GM19025 (cell line): ENCODE measurements around the gene TSPAN10.
"Not testable (repeated sequence)": the region's sequence is repeated elsewhere in the genome, so short reads cannot be mapped to it uniquely, and the experiment has no call there.

Source experiments
- ATAC-seq: cut with Tn5 transposase; IDR thresholded peaks from one replicate; pipeline ENCODE4 v1.9.1; 2021; ENCODE audit warnings: mild to moderate bottlenecking, low read depth, moderate library complexity; ENCODE audit not compliant: unreplicated experiment

The TSPAN10 gene

DNA sequence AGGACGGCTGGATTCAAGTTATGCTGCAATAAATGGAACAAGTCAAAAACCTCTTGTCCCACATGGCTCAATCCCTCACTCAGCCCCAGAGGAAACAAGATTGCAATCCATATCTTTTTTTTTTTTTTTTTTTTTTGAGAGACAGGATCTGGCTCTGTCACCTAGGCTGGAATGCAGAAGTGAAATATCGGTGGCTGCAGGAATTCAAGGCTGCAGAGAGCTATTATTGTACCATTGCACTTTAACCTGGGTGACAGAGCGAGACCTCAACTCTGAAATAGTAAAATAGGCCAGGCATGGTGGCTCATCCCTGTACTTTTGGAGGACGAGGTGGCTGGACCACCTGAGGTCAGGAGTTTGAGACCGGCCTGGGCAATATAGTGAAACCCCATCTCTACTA lies 22.0 kb downstream of the TSPAN10 start:
- no peak for ATAC-seq

DNA sequence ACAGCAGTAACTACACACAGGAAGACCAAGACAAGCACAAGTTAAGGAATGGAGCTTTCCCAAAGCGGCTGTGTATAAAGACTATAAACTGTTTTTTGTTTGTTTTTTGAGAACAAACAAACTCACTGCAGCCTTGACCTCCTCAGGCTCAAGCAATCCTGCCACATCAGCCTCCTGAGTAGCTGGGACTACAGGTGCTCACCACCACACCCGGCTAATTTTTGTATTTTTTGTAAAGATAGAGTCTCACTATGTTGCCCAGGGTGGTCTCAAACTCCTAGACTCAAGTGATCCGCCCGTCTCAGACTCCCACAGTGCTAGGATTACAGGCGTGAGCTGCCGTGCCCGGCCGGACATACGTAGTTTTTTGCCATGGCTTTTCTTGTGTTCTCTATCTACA lies 23.4 kb downstream of the TSPAN10 start:
- no peak for ATAC-seq

DNA sequence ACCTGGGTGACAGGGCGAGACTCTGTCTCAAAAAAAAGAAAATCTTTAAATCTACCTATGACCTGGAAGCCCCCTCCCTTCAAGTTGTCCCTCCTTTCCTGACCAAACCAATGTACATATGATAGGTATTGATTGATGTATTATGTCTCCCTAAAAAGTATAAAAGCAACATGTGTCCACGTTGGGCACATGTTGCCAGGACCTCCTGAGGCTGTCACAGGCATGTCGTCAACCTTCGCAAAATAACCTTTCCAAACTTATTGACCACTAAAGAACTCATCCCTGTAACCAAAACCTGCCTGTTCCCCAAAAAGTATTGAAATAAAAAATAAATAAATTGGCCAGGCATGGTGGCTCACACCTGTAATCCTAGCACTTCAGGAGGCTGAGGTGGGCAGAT lies 25.0 kb downstream of the TSPAN10 start:
- no peak for ATAC-seq

DNA sequence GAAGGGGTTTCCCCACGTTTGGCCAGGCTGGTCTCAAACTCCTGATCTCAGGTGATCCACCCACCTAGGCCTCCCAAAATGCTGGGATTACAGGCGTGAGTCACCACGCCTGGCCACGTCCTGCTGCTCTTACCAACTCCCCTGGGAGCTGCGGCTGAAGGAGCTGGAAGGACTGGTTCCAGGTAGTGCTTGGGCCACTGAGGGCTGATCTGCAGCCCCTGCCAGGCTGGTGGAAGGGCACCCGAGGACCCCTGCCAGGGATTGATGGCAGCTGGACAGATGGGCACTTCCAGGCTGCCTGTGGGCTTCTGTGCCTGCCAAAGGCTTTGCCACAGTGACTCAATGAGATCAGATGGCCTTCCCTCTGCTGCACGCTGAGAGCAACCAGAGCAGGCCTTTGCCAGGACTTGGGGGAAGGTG lies 27.1 kb downstream of the TSPAN10 start:
- ATAC-seq: no peak

DNA sequence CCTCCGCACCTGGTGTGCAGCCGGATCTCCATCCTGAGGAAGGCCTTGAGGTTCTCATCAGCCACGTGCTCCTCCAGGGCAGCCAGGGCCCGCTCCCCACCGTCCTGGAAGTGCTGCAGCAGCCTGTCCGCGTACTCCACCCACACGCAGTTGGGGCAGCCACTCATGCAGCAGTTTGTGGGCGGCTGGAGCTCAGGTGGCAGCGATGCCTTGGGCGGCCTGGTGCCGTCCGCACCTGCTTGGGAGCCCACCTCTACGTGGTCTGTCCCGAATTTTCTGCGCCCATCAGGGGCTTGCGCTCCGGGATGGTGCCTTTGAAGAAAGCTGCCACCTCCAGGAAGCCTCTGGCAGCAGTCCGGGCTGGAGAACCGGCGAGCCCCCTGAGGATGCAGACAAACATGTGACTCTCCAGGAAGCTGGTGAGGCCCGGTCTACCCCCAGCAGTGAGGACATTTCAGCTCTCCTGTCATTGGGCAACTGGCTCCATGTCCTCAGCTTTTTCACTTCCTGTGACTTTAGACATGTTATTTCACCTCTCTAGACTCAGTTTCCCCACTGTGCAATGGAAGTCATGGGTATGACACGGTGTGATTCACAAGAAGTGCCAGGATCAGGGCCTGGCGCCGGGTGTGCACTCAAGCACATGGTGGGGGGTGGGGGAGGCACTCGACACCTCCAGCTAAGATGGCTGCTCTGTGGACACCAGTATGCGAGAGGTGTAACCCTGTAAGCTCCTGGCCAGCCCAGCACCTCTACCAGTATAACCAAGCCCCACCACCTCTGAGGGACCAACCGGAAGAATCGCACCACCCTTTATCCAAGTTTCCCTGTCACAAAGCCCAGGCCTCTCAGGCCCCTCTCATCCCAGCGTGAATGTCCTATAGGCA lies 28.5 kb downstream of the TSPAN10 start:
- no peak for ATAC-seq

DNA sequence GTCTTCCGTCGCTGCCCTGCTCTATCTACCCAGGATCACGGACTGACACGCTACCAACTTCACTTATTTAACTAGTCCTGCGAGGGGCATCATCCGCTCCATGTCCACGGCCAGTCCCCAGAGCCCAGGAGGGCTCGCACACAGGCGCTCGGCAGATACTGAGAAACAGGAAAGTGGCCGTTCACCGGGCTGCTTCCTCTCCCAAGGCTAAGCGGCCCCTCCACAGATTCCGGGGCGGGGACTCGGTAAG lies 29.0 kb downstream of the TSPAN10 start:
- no peak for ATAC-seq

DNA sequence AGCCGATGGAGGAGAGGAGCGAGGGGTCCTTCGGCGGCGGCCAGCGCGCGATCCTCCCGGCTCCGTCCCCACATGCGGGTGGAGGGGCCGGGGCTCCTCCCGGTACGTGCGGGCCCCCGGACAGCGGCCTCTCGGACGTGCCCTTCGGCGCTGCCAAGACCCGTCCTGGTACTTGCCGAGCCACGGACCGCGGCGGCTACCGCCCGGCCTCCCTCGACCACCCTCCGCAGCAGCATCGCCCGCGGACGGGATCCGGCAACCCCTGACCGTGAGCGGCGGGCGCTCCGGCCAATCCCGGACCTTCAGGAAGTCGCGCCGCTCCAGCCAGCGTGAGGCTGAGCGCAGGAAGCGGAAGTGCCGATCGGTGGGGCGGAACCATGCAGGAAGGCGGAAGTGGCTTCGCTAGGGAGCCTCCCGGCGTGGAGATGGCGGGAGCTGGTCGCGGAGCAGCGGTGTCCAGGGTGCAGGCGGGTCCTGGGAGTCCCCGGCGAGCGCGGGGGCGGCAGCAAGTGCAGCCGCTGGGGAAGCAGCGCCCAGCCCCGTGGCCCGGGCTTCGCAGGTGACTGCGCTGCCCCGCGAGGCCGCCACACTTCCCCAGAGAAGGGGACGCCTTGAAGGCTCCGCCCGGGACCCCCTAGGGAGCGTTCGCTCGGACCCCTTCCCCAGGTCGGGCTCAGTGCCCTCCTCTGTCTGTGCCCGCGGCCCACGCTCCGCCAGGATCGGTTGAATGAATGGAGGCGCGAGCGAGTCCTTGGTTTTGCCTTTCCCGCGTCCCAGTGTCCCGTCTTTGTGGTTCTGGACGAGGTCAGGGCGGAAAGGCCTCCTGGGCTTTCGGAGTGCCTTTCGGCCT lies 29.6 kb downstream of the TSPAN10 start, which contains the start of the genes CCDC137 and OXLD1:
Gene CCDC137 (plus strand): TSS at position 396 of the 850 bp plus-strand sequence. CDS start 30 bp downstream, at position 426.
Gene OXLD1 (minus strand): TSS at position 264 of the 850 bp plus-strand sequence. CDS start 28 bp downstream, at position 236.
- peak; percentile 90 for ATAC-seq

DNA sequence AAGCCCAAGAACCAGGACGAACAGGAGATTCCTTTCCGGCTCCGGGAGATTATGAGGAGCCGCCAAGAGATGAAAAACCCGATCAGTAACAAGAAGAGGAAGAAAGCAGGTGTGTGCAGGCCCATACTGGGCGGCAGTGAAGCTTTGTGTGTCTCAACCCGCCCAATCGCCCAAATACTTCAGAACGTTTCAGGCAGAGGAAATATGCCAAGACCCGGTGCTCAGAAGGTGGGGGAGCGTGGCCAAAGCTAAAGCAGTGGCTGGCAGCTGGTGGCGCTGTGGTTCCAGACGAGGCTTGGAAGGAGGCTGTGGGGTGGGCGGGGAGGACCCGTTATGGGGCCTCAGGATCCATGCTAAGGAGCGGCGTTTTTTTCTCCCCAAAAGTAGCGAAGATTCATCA lies 30.8 kb downstream of the TSPAN10 start:
- ATAC-seq: no peak

DNA sequence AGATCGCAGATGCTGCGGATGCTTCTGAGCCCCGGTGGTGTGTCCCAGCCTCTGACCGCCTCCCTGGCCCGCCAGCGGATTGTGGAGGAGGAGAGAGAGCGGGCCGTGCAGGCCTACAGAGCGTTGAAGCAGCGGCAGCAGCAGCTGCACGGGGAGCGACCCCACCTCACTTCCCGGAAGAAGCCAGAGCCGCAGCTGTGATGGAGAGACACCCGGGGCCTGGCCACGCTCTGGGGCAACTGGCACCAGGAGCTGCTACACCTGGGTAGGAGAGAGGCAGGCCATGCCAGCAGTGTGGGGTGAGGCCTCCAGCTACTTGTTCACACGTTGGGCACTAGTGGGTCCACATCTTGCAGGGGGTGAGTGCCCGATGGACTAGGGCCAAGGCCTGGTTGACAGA lies 35.5 kb downstream of the TSPAN10 start:
- no peak for ATAC-seq

DNA sequence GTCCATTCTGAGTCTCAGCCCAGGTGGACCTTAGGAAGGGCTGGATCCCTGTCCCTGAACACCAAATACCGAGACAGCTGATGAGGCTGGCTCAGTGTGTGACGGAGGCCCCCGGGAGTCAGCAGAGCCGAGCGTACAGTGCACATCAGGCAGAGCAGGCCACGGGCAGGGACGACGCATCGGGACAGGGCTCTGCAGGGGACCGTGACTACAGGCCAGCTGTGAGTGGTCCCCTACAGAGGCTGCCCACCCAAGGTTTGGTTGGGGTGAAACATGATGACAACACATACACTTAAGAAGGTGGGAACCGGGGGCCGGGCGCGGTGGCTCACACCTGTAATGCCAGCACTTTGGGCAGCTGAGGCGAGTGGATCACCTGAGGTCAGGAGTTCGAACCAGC lies 36.0 kb downstream of the TSPAN10 start:
- no peak for ATAC-seq

DNA sequence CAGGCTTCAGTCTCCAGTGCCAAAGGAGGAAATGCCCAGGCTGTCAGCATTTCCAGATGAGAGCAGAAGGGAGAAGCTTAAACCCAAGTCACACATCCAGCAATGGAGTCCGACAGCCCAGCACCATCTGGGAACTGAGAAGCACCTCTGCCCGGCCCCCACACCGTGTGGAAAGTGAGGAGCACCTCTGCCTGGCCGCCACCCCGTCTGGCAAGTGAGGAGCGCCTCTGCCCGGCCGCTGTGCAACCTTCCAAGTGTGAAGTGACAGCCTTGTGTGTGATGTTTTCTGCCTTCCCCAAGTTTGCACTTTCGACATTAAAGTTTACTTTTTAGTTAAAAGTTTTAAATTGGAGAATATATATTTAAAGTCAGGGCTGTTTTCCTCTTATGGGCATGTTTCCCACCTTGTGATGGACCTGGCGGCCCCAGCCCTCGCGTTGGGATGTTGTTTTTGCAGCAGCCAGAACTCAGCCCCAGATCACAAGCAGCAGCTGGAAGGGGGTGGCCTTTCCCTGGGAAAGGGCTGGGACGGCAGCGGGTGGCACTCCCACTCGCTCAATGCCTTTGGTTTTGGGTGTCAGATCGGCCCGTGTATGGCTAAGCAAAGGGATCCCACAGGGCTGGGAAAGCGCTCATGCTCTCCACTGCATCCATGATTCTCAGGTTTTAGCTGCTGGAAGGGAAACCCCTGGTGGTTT lies 36.7 kb downstream of the TSPAN10 start:
- ATAC-seq: no peak

DNA sequence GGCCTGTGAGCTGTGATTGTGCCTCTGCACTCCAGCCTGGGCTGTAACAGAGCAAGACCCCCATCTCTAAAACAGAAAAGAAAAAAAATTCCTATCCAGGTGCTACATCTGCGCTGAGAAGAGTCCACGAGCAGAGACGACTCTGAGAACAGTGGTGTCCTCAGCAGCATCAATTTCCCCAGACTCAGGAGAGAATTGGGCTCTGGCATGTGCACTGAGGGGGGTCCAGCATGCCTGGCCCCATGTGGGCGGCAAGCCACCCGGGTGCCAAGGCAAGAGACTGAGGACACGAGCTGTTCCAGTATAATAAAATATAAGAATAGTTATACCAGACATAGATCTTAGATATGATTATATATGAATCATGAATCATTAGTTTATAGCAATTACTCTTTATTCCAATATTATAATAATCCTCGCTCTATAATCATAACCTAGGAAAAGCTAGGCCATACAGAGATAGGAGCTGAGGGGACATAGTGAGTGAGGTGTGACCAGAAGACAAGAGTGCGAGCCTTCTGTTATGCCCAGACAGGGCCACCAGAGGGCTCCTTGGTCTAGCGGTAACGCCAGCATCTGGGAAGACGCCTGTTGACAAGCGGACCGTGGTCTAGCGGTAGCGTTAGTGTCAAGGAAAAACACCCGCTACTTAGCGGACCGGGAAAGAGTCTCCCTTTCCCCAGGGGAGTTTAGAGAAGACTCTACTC lies 38.7 kb downstream of the TSPAN10 start:
- ATAC-seq: not testable (repeated sequence)

DNA sequence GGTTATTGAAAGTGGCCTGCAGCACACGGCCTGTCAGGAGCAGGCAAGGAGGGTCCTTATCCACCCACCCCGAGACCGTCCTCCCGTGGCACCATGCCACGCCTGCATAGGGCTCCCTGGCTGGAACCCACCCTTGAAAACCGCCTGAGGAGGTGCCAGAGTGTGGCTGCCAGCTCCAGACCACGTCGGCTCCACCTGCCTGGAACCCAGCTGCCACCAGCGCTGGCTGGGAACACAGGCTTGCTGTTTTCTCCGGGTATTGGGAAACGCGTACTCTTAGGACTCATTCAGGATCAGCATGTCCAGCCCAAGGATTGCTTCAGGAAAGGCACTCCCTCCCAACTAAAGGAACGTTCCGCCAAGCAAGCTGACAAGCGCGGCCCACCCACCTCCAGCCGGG lies 39.9 kb downstream of the TSPAN10 start:
- ATAC-seq: no peak

DNA sequence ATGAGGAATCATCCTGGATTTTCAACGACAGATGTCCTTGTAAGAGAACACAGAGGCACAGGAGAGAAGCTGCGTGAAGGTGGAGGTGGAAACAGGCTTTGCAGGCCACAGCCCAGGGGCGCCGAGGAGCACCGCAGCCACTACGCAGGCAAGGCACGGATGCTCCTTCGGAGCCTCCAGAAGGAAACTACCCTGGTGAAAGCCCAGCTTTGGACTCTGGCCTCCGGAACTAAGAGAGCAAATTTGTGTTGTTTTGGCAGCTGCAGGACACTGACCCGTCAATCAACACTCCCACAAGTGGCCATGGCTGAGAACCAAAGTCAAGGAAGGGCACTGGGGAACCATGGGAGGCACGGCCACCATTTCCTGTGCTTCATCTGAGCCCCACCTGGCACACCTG lies 43.2 kb downstream of the TSPAN10 start:
- no peak for ATAC-seq

DNA sequence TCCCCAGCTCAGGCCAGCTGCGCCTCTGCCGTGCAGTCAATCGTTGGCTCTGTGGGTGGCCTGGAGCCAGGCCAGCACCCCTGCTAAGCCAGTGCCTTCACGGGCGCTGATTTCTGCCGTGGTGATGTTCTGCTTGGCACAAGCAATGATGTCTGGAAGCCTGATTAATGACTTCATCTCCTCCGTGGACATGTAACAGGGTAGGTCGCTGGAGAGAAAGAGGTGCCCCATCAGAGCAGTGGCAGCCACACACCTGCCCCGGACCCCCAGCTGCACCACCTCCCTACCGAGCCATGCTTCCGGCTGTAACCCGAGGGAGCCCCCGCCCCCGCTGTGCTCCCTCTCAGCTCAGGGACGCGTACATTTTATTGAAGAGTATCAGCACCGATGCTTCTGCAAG lies 44.7 kb downstream of the TSPAN10 start:
- ATAC-seq: no peak

DNA sequence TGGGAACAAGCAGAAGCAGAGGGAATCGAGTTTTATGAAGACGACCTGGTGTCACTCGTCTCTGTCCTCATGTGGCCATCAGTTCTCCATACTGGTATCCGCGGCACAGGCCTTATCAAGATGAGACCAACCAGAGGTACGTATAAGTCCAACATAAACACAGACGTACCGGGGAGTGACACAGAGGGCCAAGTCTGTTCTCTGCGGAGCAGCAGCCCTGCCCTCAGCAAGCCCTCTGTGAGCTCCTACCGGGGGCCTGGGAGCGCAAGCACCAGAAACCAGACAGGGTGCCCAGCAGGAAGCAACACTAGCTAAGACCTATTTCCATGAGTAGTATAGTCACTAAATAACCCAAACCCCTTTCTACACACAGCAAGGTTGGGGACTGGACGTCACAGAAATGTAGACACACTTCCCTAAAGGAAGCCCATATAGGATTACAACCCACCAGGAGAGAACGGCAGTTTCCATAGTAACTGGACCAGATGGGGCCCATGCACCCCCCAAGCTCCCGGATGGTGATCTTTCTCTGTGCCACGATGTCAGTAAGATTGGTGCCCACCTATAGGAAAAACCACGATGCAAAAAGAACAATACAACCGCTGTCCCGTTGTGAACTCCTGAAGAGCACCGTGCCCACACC lies 45.7 kb downstream of the TSPAN10 start:
- no peak for ATAC-seq

DNA sequence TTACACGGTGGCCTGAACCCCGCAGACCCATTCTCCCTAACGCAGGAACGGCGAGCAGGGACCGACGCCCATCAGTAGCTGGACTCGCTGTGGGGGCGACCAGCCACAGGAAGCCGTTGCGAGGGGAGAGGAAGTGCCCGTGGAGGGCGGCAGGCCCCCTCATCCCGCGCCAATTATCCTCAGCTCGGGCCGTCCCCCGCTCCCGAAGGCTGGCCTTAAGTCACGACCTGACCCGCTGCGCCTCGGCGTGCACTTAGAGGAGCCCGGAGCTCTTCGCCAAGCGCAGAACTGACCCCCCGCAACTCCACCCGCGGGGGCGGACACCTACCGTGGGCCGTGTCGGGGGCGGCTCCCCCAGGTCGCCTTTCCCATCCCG lies 46.2 kb downstream of the TSPAN10 start:
- ATAC-seq: no peak

DNA sequence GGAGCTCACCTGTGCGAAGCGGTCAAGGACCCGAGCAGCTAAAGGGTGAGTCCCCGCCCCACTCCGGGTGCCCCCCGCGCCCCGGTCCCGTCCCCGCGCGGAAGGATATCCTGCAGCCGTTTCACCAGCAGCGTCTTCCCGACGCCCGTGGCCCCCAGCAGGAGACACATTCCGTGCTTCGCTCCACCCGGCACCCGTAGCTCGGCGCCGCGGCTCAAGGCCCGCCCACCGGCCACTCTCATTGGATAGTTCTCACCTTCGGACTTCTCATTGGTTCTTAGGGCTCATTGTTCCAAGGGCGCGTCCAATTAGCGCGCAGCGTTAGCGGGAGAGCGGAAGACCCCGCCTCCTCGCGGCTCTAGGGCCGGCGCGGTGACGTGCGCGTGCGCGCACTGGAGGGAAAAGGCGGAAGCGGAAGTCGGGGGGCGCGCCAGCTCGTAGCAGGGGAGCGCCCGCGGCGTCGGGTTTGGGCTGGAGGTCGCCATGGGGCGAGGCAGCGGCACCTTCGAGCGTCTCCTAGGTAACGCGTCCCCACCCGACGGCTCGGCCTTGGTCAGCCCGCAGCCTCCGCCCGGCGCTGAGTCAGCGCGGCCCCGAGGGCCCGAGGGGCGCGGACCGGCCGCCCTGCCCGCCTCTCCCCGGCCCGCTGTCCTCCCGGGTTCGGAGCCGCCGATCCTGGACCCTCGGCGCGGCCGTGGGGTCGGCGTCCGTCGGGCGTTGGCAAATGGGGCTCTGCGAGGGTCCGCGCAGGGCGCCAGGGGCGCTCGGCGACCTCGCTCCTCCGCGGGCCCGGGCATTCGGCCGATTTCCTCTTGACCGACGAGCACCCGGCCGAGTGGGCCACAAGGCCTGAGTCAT lies 46.8 kb downstream of the TSPAN10 start, which contains the start of the genes ARL16 and HGS:
Gene ARL16 (minus strand): TSS at position 214 of the 858 bp plus-strand sequence. CDS start 44 bp downstream, at position 170.
Gene HGS (plus strand): TSS at position 428 of the 858 bp plus-strand sequence. CDS start 56 bp downstream, at position 484.
- ATAC-seq: peak; percentile 89

DNA sequence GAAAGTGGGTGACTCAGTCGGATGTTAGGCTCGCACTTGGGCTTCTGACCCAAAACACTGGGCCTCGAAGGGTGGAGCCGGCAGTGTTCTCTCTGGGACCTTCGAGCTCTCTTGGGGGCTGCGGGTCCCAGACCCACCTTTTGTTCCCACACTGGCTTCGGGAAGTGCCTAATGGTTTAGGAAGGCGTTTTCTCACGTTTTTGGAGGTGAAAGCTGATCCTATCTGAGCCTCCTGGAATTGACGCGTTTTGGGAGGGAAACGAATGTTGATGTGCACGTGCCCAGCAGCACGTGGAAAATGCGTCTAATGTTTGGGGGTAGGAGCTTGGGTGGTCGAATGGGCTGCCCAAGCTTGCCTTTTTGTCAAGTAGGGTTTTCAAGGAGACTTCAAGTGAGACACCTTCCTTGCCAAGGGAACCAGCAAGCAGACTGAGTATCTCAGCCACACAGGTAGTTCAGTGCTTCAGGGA lies 47.5 kb downstream of the TSPAN10 start:
- no peak for ATAC-seq
